IPS DF 6.9 (cell line): ENCODE results near the gene RPL38.

Source experiments
- DNase-seq: peaks from one replicate; pipeline ENCODE4 v3.0.0-alpha.2; 2013; ENCODE audit warnings: low read depth, low spot score
- H3K27ac ChIP-seq: one replicate; pipeline ENCODE4 v1.5.1; 2013; ENCODE audit warnings: low read length, control low read depth
- H3K27me3 ChIP-seq: 2 replicates; pipeline ENCODE4 v1.6.1; 2013; ENCODE audit warnings: mild to moderate bottlenecking, low read length; ENCODE audit not compliant: control insufficient read depth, insufficient read depth
- H3K36me3 ChIP-seq: 2 replicates; pipeline ENCODE4 v1.6.1; 2013; ENCODE audit warnings: low read length; ENCODE audit not compliant: control insufficient read depth, insufficient read depth
- H3K4me1 ChIP-seq: 2 replicates; pipeline ENCODE4 v1.6.1; 2013; ENCODE audit warnings: low read length; ENCODE audit not compliant: control insufficient read depth, insufficient read depth
- H3K4me3 ChIP-seq: 2 replicates; pipeline ENCODE4 v1.5.1; 2013; ENCODE audit warnings: mild to moderate bottlenecking, low read length
- H3K9me3 ChIP-seq: 2 replicates; pipeline ENCODE4 v1.6.1; 2013; ENCODE audit warnings: low read length, inconsistent platforms; ENCODE audit not compliant: control insufficient read depth, insufficient read depth
- WGBS: extraction: QIAGEN DNeasy Blood & Tissue Kit; methylation state at CpG from one replicate; pipeline ENCODE4 v1.1.7; 2013; ENCODE audit warnings: mixed read lengths, missing lambda C conversion rate; ENCODE audit not compliant: insufficient read length, insufficient coverage; 5-methylcytosine and 5-hydroxymethylcytosine counted together

Gene RPL38

DNA sequence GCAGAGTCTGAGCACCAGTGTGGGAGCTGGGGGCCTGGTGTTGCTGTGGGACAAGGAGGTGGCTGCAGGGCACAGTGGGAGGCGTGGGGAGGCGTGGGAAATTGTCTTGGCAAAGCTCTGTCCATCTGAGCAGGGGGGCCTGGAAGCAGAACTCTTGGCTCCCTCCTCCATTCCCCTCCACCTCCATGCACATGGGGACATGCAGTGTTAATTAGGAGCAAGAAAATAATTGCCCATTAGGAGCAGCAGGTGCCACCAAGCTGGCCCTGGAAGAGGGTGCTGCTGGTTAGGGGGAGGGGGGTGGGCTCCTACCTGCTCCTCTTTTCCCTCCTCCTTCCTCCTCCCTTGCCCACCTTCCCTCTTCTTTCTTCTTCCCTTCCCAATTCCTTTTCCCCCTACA, 14.4 kb downstream of the RPL38 start:
- H3K27me3 ChIP-seq = peaks cover 2% of the 10 kb centered on the region; the same call in 1 of the 2 replicates
- WGBS = no CpG with 5 or more reads among the region's 2 CpGs
- H3K4me3 ChIP-seq = no peak overlapping the region
- no peaks in the 10 kb centered on the region for H3K4me1 ChIP-seq
- no peaks in the 10 kb centered on the region for H3K36me3 ChIP-seq
- H3K27ac ChIP-seq = no peak overlapping the region
- no peak for DNase-seq
- no peaks in the 10 kb centered on the region for H3K9me3 ChIP-seq

DNA sequence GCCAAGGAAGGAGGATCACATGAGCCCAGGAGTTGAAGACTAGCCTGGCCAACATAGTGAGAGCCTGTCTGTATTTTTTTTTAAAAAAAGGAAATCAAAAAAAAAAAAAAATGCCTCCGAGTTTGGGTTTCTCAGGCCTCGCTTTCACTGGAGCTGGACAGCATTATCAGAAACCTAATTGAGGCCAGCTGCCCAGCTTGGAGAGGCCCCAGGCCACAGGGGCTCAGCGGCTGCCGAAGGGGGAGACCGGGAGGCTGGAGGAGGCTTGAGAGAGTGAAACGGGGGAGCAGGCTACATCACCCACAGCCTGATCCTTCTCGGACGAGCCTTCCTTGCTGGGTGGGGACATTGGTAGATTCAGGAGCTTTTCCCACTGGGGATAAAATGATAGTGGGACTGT, 15.0 kb downstream of the RPL38 start:
- Histone ChIP-seq H3K4me3 (no peak overlapping the region), H3K9me3 (no peaks in the 10 kb centered on the region), H3K27me3 (peaks cover 2% of the 10 kb centered on the region; the same call in 1 of the 2 replicates), H3K27ac (no peak overlapping the region), H3K4me1 (no peaks in the 10 kb centered on the region), H3K36me3 (no peaks in the 10 kb centered on the region)
- no CpG with 5 or more reads among the region's 8 CpGs for WGBS
- DNase-seq = no peak

DNA sequence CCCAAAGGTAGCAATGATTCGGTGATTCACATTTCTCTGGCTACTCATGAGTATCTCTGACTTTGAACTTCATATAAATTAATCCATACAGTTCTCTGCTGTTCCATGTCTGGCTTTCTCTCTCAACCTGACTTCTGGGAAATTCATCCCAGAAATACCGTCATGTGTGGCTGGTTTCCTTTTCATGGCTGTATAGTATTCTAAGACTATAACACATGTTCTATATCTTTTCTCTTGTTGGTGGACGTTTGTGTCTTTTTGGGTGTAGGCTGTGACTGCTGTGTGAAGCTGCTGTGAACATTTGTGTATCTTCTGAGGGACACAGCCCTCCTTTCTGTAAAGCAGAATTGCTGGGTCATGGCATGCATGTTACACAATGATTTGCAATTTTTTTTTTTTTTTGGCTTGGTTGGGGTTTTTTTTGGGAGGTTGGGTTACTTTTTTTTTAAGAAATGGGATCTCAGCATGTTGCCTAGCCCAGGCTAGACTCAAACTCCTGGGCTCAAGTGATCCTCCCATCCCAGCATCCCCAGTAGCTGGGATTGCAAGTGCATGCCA, 16.2 kb downstream of the RPL38 start:
- no peak for DNase-seq
- WGBS = no CpG with 5 or more reads among the region's 3 CpGs
- no peaks in the 10 kb centered on the region for H3K36me3 ChIP-seq

DNA sequence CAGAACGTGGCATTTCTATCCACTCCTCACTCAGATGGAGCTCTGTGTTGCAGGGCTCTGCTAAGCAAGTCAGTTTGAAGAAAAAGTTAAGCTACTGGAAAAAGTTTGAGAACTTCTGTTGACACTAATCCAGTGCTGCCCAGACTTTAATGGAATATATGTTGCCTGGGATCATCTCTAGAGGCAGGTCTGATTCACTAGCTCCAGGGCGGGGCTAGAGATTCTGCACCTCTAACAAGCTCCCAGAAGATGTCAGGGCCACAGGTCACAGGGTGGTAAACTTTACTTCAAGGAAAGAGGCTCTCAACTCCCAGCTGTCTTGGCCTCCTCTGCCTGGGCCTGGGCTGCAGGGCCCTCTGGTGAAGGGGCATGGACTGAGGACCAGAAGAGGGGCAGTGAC, 16.7 kb downstream of the RPL38 start:
- no peaks in the 10 kb centered on the region for H3K4me1 ChIP-seq
- H3K36me3 ChIP-seq = no peaks in the 10 kb centered on the region
- no peak overlapping the region for H3K4me3 ChIP-seq
- H3K9me3 ChIP-seq = no peaks in the 10 kb centered on the region
- WGBS = no CpG with 5 or more reads among the region's 2 CpGs
- DNase-seq = no peak
- H3K27me3 ChIP-seq = no peaks in the 10 kb centered on the region
- no peak overlapping the region for H3K27ac ChIP-seq

More for the DNA sequence above, 16.2 kb downstream of the RPL38 start:
- no peaks in the 10 kb centered on the region for H3K9me3 ChIP-seq
- no peak overlapping the region for H3K27ac ChIP-seq
- H3K27me3 ChIP-seq = no peaks in the 10 kb centered on the region
- no peak overlapping the region for H3K4me3 ChIP-seq
- no peaks in the 10 kb centered on the region for H3K4me1 ChIP-seq

DNA sequence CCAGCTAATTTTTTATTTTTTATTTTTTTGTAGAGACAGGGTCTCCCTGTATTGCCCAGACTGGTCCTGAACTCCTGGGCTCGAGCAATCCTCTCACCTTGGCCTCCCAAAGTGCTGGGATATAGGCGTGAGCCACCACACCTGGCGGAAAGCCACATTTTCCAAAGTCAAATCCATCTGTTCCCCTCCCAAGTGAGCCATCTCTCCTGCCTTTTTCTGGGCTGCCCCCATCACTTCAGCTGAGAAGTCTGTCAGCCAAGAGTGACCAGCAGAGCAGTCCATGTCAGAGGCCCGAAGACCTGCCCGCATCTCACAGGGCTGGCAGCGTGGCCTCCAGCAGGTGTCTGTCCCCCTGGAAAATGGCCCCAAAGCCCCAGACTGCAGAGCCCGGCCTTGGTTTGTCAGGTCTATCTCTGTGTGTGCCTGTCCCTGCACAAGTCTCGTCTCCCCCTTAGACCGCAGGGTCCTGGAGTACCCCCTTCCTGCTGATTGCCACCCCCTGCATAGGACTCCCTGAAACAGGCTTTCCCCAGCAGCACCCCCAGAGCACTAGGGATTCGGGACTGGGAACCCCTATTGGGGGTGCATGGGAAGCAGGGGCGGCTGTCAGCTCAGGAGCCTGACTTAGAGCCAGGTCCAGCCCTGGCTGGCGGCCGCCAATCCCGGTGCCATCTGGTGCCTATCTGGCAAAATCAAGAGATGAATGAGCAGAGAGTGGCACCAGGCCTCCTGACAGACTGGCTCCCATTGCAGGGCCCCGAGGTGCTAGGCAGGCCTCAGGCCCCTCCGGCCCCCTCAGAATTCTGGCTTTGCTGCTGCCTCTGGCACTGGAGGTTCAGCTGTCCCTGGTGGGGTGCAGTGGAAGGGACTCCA, 17.7 kb downstream of the RPL38 start:
- H3K4me3 ChIP-seq = no peak overlapping the region; the same call in 1 of the 2 replicates
- no peak for DNase-seq
- no peaks in the 10 kb centered on the region for H3K4me1 ChIP-seq
- H3K36me3 ChIP-seq = no peaks in the 10 kb centered on the region
- no peaks in the 10 kb centered on the region for H3K9me3 ChIP-seq
- H3K27me3 ChIP-seq = no peaks in the 10 kb centered on the region
- WGBS = no CpG with 5 or more reads among the region's 16 CpGs
- H3K27ac ChIP-seq = no peak overlapping the region

DNA sequence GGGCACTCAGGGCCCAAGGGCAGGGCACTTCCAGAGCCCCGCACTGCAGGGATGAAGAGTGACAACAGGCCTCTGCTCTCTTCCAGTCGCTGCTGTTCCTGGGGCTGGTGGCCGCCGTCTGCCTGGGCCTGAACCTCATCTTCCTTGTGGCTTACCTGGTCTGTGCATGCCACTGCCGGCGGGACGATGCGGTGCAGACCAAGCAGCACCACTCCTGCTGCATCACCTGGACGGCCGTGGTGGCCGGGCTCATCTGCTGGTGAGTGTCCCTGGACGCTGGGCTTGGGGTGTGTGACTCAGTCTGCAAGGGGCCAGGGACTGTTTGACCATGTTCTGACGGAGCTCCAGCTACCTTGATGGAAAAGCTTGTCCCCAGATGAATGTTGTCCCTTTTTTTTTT, 18.9 kb downstream of the RPL38 start:
- no peak overlapping the region for H3K27ac ChIP-seq
- no CpG with 5 or more reads among the region's 13 CpGs for WGBS
- no peak overlapping the region for H3K4me3 ChIP-seq
- no peaks in the 10 kb centered on the region for H3K4me1 ChIP-seq
- no peaks in the 10 kb centered on the region for H3K36me3 ChIP-seq
- no peaks in the 10 kb centered on the region for H3K27me3 ChIP-seq
- H3K9me3 ChIP-seq = no peaks in the 10 kb centered on the region
- DNase-seq = no peak

DNA sequence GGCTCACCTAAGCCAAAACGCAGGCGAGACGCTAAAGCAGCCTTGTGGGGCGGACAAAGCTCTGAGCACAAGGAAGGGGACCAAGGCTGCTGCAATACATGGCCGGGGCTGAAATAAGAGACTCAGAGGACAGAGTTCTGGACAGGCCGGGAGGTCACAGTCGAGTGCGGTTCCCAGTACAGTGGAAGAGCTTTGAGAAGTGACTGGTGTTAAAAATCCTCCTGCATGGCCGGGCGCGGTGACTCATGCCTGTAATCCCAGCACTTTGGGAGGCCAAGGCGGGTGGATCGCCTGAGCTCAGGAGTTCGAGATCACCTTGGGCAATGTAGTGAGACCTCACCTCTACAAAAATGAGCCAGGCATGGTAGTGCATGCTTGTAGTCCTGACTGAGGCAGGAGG, 20.4 kb downstream of the RPL38 start:
- Histone ChIP-seq H3K4me3 (no peak overlapping the region), H3K27me3 (no peaks in the 10 kb centered on the region), H3K27ac (no peak overlapping the region), H3K9me3 (no peaks in the 10 kb centered on the region), H3K4me1 (no peaks in the 10 kb centered on the region), H3K36me3 (no peaks in the 10 kb centered on the region)
- WGBS = no CpG with 5 or more reads among the region's 14 CpGs
- no peak for DNase-seq

DNA sequence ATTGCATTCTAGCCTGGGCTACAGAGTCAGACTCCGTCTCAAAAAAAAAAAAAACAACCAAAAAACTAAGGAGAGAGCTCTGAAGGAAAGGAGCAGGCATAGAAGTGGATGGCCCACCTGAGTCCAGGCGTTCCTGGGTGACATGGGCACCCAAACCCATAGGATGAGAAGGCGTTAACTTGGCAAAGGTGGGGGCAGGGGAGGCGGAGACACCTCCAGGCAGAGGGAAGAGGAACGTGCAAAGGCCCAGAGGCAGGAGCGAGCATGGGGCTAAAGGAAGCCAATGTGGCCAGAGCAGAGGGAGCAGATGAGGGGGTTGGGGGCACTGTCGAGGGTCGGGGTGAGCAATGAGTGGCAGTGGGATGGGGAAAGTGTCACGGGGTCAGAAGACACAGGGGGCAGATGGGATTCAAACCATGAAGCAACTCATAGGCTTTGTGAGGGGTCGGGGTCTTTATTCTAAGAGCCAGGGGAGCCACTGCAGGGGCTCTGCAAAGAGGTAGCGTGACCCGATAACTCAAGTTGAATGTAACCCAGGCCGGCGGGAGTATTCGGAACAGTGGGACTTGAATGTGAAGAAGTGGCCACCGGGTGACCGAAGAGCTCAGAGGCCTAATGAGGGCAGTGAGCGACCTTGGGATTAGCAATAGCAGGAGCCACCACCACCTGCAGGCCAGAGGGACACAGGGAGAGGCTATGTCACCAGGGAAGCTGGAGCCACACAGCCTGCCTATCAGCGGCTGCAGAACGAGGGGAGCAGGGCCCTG, 21.7 kb downstream of the RPL38 start:
- Histone ChIP-seq H3K4me3 (no peak overlapping the region), H3K27ac (no peak overlapping the region), H3K9me3 (no peaks in the 10 kb centered on the region), H3K36me3 (no peaks in the 10 kb centered on the region), H3K27me3 (no peaks in the 10 kb centered on the region), H3K4me1 (no peaks in the 10 kb centered on the region)
- no peak for DNase-seq
- no CpG with 5 or more reads among the region's 20 CpGs for WGBS

DNA sequence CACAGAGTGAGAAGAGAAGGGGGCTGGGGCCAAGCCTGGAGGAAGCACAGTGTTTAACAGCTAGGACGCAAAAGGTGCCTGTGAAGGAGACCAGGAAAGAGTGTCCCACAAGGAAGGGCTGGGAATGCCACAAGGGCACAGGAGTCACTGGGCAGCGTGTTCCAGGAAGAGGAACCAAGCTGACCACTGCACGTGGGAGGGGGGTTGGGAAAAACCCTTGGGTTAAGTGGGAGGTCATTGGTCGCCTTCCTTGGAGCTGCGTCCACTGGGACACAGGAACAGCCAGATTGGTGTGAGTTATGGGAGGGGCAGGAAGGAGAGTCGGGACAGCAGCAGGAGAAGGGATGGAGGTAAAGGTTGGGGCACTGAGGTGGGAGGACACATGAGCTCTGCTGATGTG, 22.8 kb downstream of the RPL38 start:
- Histone ChIP-seq H3K27me3 (no peaks in the 10 kb centered on the region; the same call in 1 of the 2 replicates), H3K36me3 (no peaks in the 10 kb centered on the region), H3K9me3 (no peaks in the 10 kb centered on the region), H3K4me3 (no peak overlapping the region), H3K4me1 (no peaks in the 10 kb centered on the region), H3K27ac (no peak overlapping the region)
- no CpG with 5 or more reads among the region's 6 CpGs for WGBS
- no peak for DNase-seq

DNA sequence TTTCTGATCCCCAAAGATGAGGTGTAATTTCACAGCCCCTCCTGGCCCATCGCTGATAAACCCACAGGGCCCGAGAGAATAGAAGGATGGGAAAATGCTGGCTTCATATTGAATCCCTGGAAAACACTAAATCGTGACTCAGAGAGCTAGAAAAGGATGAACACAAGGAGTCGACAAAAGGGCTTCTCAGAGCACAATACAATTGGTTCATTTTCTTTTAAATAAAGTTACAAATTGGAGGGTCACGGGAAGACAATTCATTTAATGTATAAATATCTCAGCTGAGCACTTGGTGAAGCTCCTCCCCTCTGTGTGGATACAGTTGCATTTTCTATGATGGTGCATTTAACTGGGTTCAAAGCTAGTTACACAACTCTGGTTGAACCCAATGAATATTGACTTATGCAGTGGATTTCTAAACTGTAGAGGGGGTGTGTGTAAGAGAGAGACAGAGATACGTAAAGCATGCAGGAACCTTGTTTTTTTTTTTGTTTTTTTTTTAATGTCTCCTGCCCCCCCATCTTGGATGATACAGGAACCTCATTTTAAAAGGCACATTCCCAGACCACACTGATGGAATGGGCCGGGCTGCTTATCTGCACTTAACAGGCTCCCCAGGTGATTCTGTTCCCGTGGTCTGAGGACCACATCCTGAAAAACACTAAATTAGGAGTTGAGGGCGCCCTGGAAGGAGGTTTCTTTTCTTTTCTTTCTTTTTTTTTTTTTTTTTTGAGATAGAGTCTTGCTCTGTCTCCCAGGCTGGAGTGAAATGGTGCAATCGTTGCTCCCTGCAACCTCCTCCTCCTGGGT, 24.0 kb downstream of the RPL38 start:
- Histone ChIP-seq H3K9me3 (no peaks in the 10 kb centered on the region), H3K4me1 (no peaks in the 10 kb centered on the region), H3K36me3 (no peaks in the 10 kb centered on the region), H3K4me3 (no peak overlapping the region), H3K27ac (no peak overlapping the region), H3K27me3 (no peaks in the 10 kb centered on the region; the same call in 1 of the 2 replicates)
- no CpG with 5 or more reads among the region's 10 CpGs for whole genome bisulfite sequencing
- DNase-seq = no peak
